Thyroid gland (tissue), 4 donors: ENCODE results near the gene PHF21B. TPM values are rescaled to one million over a fixed set of nuclear protein-coding genes. Genes with fewer than 3 reads are reported as not detected.
"Not testable (repeated sequence)": the region's sequence is repeated elsewhere in the genome, so short reads cannot be mapped to it uniquely, and the experiment has no call there.

Source experiments
- DNase-seq, 2 donors: peaks; one replicate each; pipeline ENCODE4 v3.0.0-alpha.2; 2019
- H3K27ac ChIP-seq, 3 donors: fragments of 200-600 bp; sonication (generic); 1 replicate in 2 of 3; 2 replicates in 1 of 3; pipeline ENCODE4 v1.5.1; 2016 to 2019; ENCODE audit warnings: mild to moderate bottlenecking in 1 of 3, moderate library complexity in 1 of 3
- H3K27me3 ChIP-seq: fragments of 200-600 bp; sonication (generic); one replicate; pipeline ENCODE4 v1.5.1; 2019
- H3K36me3 ChIP-seq, 2 donors: fragments of 200-600 bp; sonication (generic); one replicate each; pipeline ENCODE4 v1.5.1; 2016 to 2019
- H3K4me1 ChIP-seq, 2 donors: fragments of 200-600 bp; sonication (generic); one replicate each; pipeline ENCODE4 v1.5.1; 2017 to 2019
- H3K4me3 ChIP-seq, 3 donors: fragments of 200-600 bp; sonication (generic); replicated peaks in 1 of 3; 1 replicate in 2 of 3; 2 replicates in 1 of 3; pipeline ENCODE4 v1.5.1; 2016; ENCODE audit warnings: mild to moderate bottlenecking in 1 of 3
- H3K9me3 ChIP-seq: fragments of 200-600 bp; sonication (generic); one replicate; pipeline ENCODE4 v1.5.1; 2017
- CTCF ChIP-seq, 6 experiments: fragments of 200-600 bp in 3 of 6; fragments of 450-650 bp in 3 of 6; sonication (generic) in 3 of 6; IDR thresholded peaks; one replicate each; pipeline ENCODE4 v1.5.1; 2016 to 2019; ENCODE audit warnings: antibody characterized with exemption in 6 of 6, mild to moderate bottlenecking in 2 of 6, inconsistent platforms in 1 of 6, moderate library complexity in 1 of 6
- POLR2A ChIP-seq, 2 donors: fragments of 450-650 bp; IDR thresholded peaks; one replicate each; pipeline ENCODE4 v1.6.1; 2017; ENCODE audit warnings: antibody characterized with exemption in 2 of 2, mild to moderate bottlenecking in 2 of 2, moderate library complexity in 1 of 2
- WGBS, 2 donors: methylation state at CpG; one replicate each; pipeline ENCODE4 v1.1.5; 2017; 5-methylcytosine and 5-hydroxymethylcytosine counted together
- intact Hi-C: fragments of 100-400 bp; cut with DNase I; formaldehyde crosslinking; loops from one replicate; pipeline ENCODE4 v1.15.1; 2023
- total RNA-seq, 4 donors: library from RNA; depleted of rRNA; stranded (reverse); fragments of >200 nt; gene quantifications; one replicate each; pipeline ENCODE4 v1.2.3, GENCODE V29; 2016

Gene PHF21B
- total RNA-seq, 4 donors from 2014 or later, result 0.33 to 8.9 (median 2.2) TPM

- no peak overlapping the region for H3K4me3 ChIP-seq
- H3K27me3 ChIP-seq, result no peaks in the 10 kb centered on the region
- no peak overlapping the region for H3K27ac ChIP-seq
- no peaks in the 10 kb centered on the region for H3K9me3 ChIP-seq
- intact Hi-C loops, result no loop called here
- 95% methylated on average over 14 to 16 of the region's 18 CpGs for WGBS, 2 donors
- no peak for TF ChIP-seq POLR2A (IDR thresholded peaks at IDR 0.05)
- TF ChIP-seq CTCF (IDR thresholded peaks at IDR 0.05), result no peak
- no peak for DNase-seq
- no peaks in the 10 kb centered on the region for H3K4me1 ChIP-seq
- no peaks in the 10 kb centered on the region for H3K36me3 ChIP-seq
Measured at GRCh38 chr22:44906999-44907644, 102.7 kb downstream of the PHF21B start.

GRCh38 chr22:44906248-44906936 lies 103.4 kb downstream of the PHF21B start:
- no peaks in the 10 kb centered on the region for H3K27me3 ChIP-seq
- DNase-seq, result no peak
- no peaks in the 10 kb centered on the region for H3K36me3 ChIP-seq
- H3K4me3 ChIP-seq, result no peak overlapping the region
- no peak overlapping the region for H3K27ac ChIP-seq
- WGBS, 2 donors, result 96% methylated on average over 21 of the region's 21 CpGs
- H3K9me3 ChIP-seq, result no peaks in the 10 kb centered on the region
- TF ChIP-seq POLR2A (IDR thresholded peaks at IDR 0.05) (no peak), CTCF (IDR thresholded peaks at IDR 0.05) (no peak)
- H3K4me1 ChIP-seq, result no peaks in the 10 kb centered on the region
- intact Hi-C loops, result no loop called here

GRCh38 chr22:44904492-44905152 lies 105.2 kb downstream of the PHF21B start:
- DNase-seq, intact Hi-C loops, H3K9me3 ChIP-seq, H3K4me3 ChIP-seq, H3K36me3 ChIP-seq, H3K27me3 ChIP-seq, H3K4me1 ChIP-seq, H3K27ac ChIP-seq: not testable (repeated sequence)
- WGBS, 2 donors, result 44 to 74% methylated on average over 3 to 5 of the region's 5 CpGs

GRCh38 chr22:44903164-44903563 lies 106.6 kb downstream of the PHF21B start:
- H3K27me3 ChIP-seq, H3K4me3 ChIP-seq, H3K36me3 ChIP-seq, intact Hi-C loops, H3K4me1 ChIP-seq, H3K27ac ChIP-seq, DNase-seq, H3K9me3 ChIP-seq: not testable (repeated sequence)
- 40% methylated on average over 1 of the region's 2 CpGs; no CpG with 5 or more reads in 1 of the 2 donors for WGBS, 2 donors

GRCh38 chr22:44901301-44901700 lies 108.5 kb downstream of the PHF21B start:
- Histone ChIP-seq H3K27me3 (no peaks in the 10 kb centered on the region), H3K27ac (no peak overlapping the region), H3K9me3 (no peaks in the 10 kb centered on the region), H3K4me1 (no peaks in the 10 kb centered on the region), H3K4me3 (no peak overlapping the region), H3K36me3 (no peaks in the 10 kb centered on the region)
- no peak for TF ChIP-seq CTCF (IDR thresholded peaks at IDR 0.05)
- TF ChIP-seq POLR2A (IDR thresholded peaks at IDR 0.05), result no peak
- intact Hi-C loops, result no loop called here
- DNase-seq, result no peak
- 95 to 96% methylated on average over 2 of the region's 2 CpGs for WGBS, 2 donors

- DNase-seq, result no peak
- 92 to 94% methylated on average over 6 of the region's 6 CpGs for WGBS, 2 donors
- intact Hi-C loops, result no loop called here
Measured at GRCh38 chr22:44898236-44898635, 111.6 kb downstream of the PHF21B start.

More at GRCh38 chr22:44898236-44898635, 111.6 kb downstream of the PHF21B start:
- TF ChIP-seq POLR2A (IDR thresholded peaks at IDR 0.05) (no peak), CTCF (IDR thresholded peaks at IDR 0.05) (no peak)
- Histone ChIP-seq H3K4me1 (no peaks in the 10 kb centered on the region), H3K27me3 (no peaks in the 10 kb centered on the region), H3K9me3 (no peaks in the 10 kb centered on the region), H3K36me3 (no peaks in the 10 kb centered on the region), H3K4me3 (no peak overlapping the region), H3K27ac (no peak overlapping the region)
